ENCODE results near the gene GTF2A2.

The GTF2A2 gene

DNA sequence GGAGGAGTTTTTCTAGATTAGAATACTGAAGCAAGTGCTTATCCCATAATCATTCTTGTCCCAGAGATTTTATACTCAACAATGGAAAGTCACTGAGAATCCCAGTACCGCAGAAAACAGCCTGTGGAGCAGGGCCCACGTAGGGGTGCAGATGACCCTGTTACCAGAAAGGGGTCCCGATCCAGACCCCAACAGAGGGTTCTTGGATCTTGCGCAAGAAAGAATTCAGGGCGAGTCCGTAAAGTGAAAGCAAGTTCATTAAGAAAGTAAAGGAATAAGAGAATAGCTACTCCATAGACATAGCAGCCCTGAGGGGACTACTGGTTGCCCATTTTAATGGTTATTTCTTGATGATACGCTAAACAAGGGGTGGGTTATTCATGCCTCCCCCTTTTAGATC is 43.2 kb downstream of the GTF2A2 start:
- Histone ChIP-seq H2AFZ (ENCODE audit: low read depth, low read length, severe bottlenecking) (peak overlapping the region; percentile 78), H3K36me3 (ENCODE audit: low read length) (no peaks in the 10 kb centered on the region), H3K79me2 (ENCODE audit: insufficient read depth, low read length) (no peaks in the 10 kb centered on the region), H3K27me3 (ENCODE audit: low read length) (no peaks in the 10 kb centered on the region), H3K4me2 (ENCODE audit: low read depth, low read length, poor library complexity, severe bottlenecking) (no peak overlapping the region), H3K9me3 (ENCODE audit: insufficient read depth, low read length) (no peaks in the 10 kb centered on the region), H3K9me2 (replicated peaks; ENCODE audit: insufficient read depth, low read length) (no peaks in the 10 kb centered on the region), H3K9ac (ENCODE audit: low read length) (no peak overlapping the region), H3K4me3 (ENCODE audit: insufficient read depth, low read length, poor library complexity, severe bottlenecking) (no peak overlapping the region), H4K20me1 (ENCODE audit: low read depth, low read length) (no peaks in the 10 kb centered on the region), H3K27ac (ENCODE audit: low read depth, low read length) (no peak overlapping the region), H3F3A (ENCODE audit: insufficient read depth) (no peaks in the 10 kb centered on the region)
- TF ChIP-seq CTCF (IDR thresholded peaks at IDR 0.05; ENCODE audit: insufficient read depth, low read length, poor library complexity, severe bottlenecking) (no peak), EZH2phosphoT487 (conservative IDR thresholded peaks at IDR 0.05; ENCODE audit: low read length) (no peak)

DNA sequence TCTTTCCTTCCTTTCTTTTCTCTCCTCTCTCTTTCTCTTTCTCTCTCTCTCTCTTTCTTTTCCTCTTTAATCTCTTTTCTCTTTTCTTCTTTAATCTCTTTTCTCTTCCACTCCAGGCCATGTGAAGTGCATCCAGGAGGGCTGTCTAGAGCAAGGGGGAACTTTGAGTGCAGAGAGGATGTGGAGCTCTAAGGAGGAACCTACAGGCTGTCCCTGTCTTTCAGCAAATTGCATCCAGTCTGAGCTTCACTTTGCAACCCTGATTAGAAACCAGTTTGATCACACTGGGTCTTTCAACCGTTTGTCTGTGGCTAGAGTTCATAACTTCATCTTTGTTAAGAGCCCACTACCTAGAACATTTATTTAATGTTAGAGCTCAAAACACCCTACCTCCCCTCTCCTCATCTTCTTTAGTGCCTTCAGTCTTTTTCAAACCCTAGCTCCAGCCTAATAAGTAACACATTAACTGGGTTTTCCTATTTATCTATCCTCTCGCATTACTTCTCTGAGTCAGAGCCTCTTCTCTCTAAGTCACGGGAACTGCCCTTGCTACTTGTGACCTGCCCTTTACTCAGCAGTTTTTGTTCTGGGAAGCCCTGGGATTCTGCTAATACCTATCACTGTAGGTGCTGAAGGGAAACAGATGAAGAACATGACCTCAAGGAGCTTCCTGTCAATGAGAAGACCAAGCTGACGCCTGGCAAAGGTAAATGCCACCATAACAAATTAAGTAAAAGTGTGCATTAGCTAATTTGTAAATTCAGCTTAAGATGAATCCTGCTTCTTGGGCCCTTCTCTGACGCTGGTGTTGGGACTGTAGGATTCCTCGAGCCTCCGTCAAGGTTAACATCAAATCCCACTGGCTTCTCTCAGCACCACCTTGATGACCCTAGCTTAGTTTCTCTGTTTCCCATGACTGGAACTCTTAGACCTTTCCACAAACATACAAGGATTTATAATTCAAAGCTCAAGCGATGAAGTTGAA is 45.7 kb downstream of the GTF2A2 start, which contains the start of gene GCNT3:
Gene GCNT3 (plus strand): TSS at position 508 of the 985 bp plus-strand sequence. CDS start 6,456 bp downstream, outside the sequence.
- H3K27ac ChIP-seq (ENCODE audit: low read depth, low read length): no peak within 1 kb of the TSS
- no peaks in the 10 kb centered on the region for H3F3A ChIP-seq (ENCODE audit: insufficient read depth)
- no peaks in the 10 kb centered on the region for H3K36me3 ChIP-seq (ENCODE audit: low read length)
- no peaks in the 10 kb centered on the region for H4K20me1 ChIP-seq (ENCODE audit: low read depth, low read length)
- H3K4me3 ChIP-seq (ENCODE audit: insufficient read depth, low read length, poor library complexity, severe bottlenecking): no peak within 1 kb of the TSS
- no peaks in the 10 kb centered on the region for H3K9me3 ChIP-seq (ENCODE audit: insufficient read depth, low read length)
- H3K9me2 ChIP-seq (replicated peaks; ENCODE audit: insufficient read depth, low read length): no peaks in the 10 kb centered on the region
- no peak within 1 kb of the TSS for H2AFZ ChIP-seq (ENCODE audit: low read depth, low read length, severe bottlenecking)
- H3K4me2 ChIP-seq (ENCODE audit: low read depth, low read length, poor library complexity, severe bottlenecking): no peak within 1 kb of the TSS
- no peaks in the 10 kb centered on the region for H3K27me3 ChIP-seq (ENCODE audit: low read length)
- no peaks in the 10 kb centered on the region for H3K79me2 ChIP-seq (ENCODE audit: insufficient read depth, low read length)
- TF ChIP-seq EZH2phosphoT487 (conservative IDR thresholded peaks at IDR 0.05; ENCODE audit: low read length) (no peak), CTCF (IDR thresholded peaks at IDR 0.05; ENCODE audit: insufficient read depth, low read length, poor library complexity, severe bottlenecking) (no peak)
- no peak within 1 kb of the TSS for H3K9ac ChIP-seq (ENCODE audit: low read length)

- Histone ChIP-seq H2AFZ (ENCODE audit: low read depth, low read length, severe bottlenecking) (no peak overlapping the region), H3K27me3 (ENCODE audit: low read length) (no peaks in the 10 kb centered on the region), H3K9me2 (replicated peaks; ENCODE audit: insufficient read depth, low read length) (no peaks in the 10 kb centered on the region), H4K20me1 (ENCODE audit: low read depth, low read length) (no peaks in the 10 kb centered on the region), H3K9ac (ENCODE audit: low read length) (no peak overlapping the region), H3K79me2 (ENCODE audit: insufficient read depth, low read length) (no peaks in the 10 kb centered on the region), H3K4me2 (ENCODE audit: low read depth, low read length, poor library complexity, severe bottlenecking) (no peak overlapping the region), H3K9me3 (ENCODE audit: insufficient read depth, low read length) (no peaks in the 10 kb centered on the region), H3F3A (ENCODE audit: insufficient read depth) (no peaks in the 10 kb centered on the region), H3K36me3 (ENCODE audit: low read length) (no peaks in the 10 kb centered on the region), H3K27ac (ENCODE audit: low read depth, low read length) (no peak overlapping the region), H3K4me3 (ENCODE audit: insufficient read depth, low read length, poor library complexity, severe bottlenecking) (no peak overlapping the region)
- TF ChIP-seq CTCF (IDR thresholded peaks at IDR 0.05; ENCODE audit: insufficient read depth, low read length, poor library complexity, severe bottlenecking) (no peak), EZH2phosphoT487 (conservative IDR thresholded peaks at IDR 0.05; ENCODE audit: low read length) (no peak)
Observed at GRCh38 chr15:59609730-59610712, 47.3 kb downstream of the GTF2A2 start.
